CD4-positive, alpha-beta memory T cell (primary cell): ENCODE measurements around the gene MAML2. TPM values are rescaled to one million over a fixed set of nuclear protein-coding genes. Genes with fewer than 3 reads are reported as not detected.

Source experiments
- CTCF ChIA-PET: fragments of 350-600 bp; sonication (Branson Sonifier 250); formaldehyde crosslinking; loops from one replicate; lab custom pipeline; 2021; ENCODE audit warnings: inconsistent platforms; ENCODE audit not compliant: partially characterized antibody; lab: Charles Lee
- POLR2A ChIA-PET: fragments of 350-600 bp; sonication (Branson Sonifier 250); formaldehyde crosslinking; loops from one replicate; lab custom pipeline; 2021; ENCODE audit not compliant: partially characterized antibody; lab: Charles Lee
- DNase-seq, 5 donors: peaks; one replicate each; pipeline versions ENCODE4 v3.0.0 to v3.0.0-alpha.2; 2020 to 2022; ENCODE audit warnings: mixed read lengths in 1 of 5
- H3K27ac ChIP-seq: one replicate; pipeline ENCODE4 v1.7.0; 2013; ENCODE audit warnings: low read depth, low read length
- H3K27me3 ChIP-seq: 2 replicates; pipeline ENCODE4 v1.7.0; 2013; ENCODE audit warnings: mild to moderate bottlenecking, low read length, moderate library complexity; ENCODE audit not compliant: insufficient read depth
- H3K36me3 ChIP-seq: 2 replicates; pipeline ENCODE4 v1.7.0; 2013; ENCODE audit warnings: mild to moderate bottlenecking, low read length, moderate library complexity; ENCODE audit not compliant: insufficient read depth
- H3K4me1 ChIP-seq: 2 replicates; pipeline ENCODE4 v1.7.0; 2013; ENCODE audit warnings: mild to moderate bottlenecking, low read length, moderate library complexity; ENCODE audit not compliant: insufficient read depth
- H3K4me3 ChIP-seq, 2 donors: one replicate each; pipeline ENCODE4 v1.7.0; 2013; ENCODE audit warnings: low read length in 2 of 2, mild to moderate bottlenecking in 1 of 2
- H3K9me3 ChIP-seq, 2 donors: one replicate each; pipeline ENCODE4 v1.7.0; 2013; ENCODE audit warnings: low read length in 2 of 2, control low read depth in 1 of 2; ENCODE audit not compliant: control insufficient read depth in 1 of 2
- H3K27ac Mint-ChIP-seq, 7 donors: one replicate each; pipeline ENCODE4 v1.8.0; 2020 to 2021; ENCODE audit warnings: mixed read lengths in 7 of 7, mild to moderate bottlenecking in 6 of 7, inconsistent platforms in 3 of 7, moderate library complexity in 3 of 7
- H3K27me3 Mint-ChIP-seq, 2 donors: one replicate each; pipeline ENCODE4 v1.8.0; 2020 to 2021; ENCODE audit warnings: mixed read lengths in 2 of 2
- H3K36me3 Mint-ChIP-seq, 2 donors: one replicate each; pipeline ENCODE4 v1.8.0; 2020 to 2021; ENCODE audit warnings: mixed read lengths in 2 of 2, inconsistent platforms in 1 of 2, mild to moderate bottlenecking in 1 of 2
- H3K4me1 Mint-ChIP-seq, 4 donors: one replicate each; pipeline ENCODE4 v1.8.0; 2020 to 2021; ENCODE audit warnings: mixed read lengths in 4 of 4, mild to moderate bottlenecking in 1 of 4
- H3K4me3 Mint-ChIP-seq, 8 donors: one replicate each; pipeline ENCODE4 v1.8.0; 2020 to 2021; ENCODE audit warnings: mixed read lengths in 8 of 8, mild to moderate bottlenecking in 7 of 8, moderate library complexity in 6 of 8, inconsistent platforms in 3 of 8
- H3K9me3 Mint-ChIP-seq, 8 donors: one replicate each; pipeline ENCODE4 v1.8.0; 2020 to 2021; ENCODE audit warnings: mixed read lengths in 8 of 8, mild to moderate bottlenecking in 5 of 8, inconsistent platforms in 3 of 8, moderate library complexity in 1 of 8
- intact Hi-C: fragments of 100-400 bp; cut with micrococcal nuclease; formaldehyde crosslinking; loops from one replicate; pipeline ENCODE4 v1.15.1; 2023
- polyA plus RNA-seq, 2 donors: library from polyadenylated mRNA; unstranded; fragments of 300-500 nt; fragmentation: Illumina TruSeq; gene quantifications; one replicate each; pipeline ENCODE4 v1.2.3, GENCODE V29; 2021
- total RNA-seq, 2 experiments: library from RNA; stranded (reverse); gene quantifications; one replicate each; pipeline ENCODE4 v1.2.3, GENCODE V29; 2021

The MAML2 gene
- total and polyA plus RNA-seq, 4 experiments from 2014 or later = 1.6 to 38.3 (median 25.5) TPM

GRCh38 chr11:95993438-95994298 lies 349.3 kb downstream of the MAML2 start:
- intact Hi-C loops = no loop called here
- Histone ChIP-seq H3K4me3 (no peak overlapping the region), H3K36me3 (peaks cover 6% of the 10 kb centered on the region), H3K27me3 (no peaks in the 10 kb centered on the region), H3K4me1 (no peaks in the 10 kb centered on the region), H3K9me3 (no peaks in the 10 kb centered on the region), H3K27ac (no peak overlapping the region)
- ChIA-PET CTCF (interaction anchor here (1.0 to 1.1 kb wide), 2 partner anchors 349 to 350 kb away, joined by 3 read pairs; partner anchors contain the start of gene MAML2), POLR2A (no interaction called here)
- Mint-ChIP-seq H3K4me1 (peaks cover 5 to 17% (median 13%) of the 10 kb centered on the region in 4 donors), H3K4me3 (no peak overlapping the region), H3K27ac (peak overlapping the region in 2 of 7 donors; percentile 20 to 22), H3K27me3 (no peaks in the 10 kb centered on the region), H3K9me3 (no peaks in the 10 kb centered on the region), H3K36me3 (peaks cover 36 to 41% of the 10 kb centered on the region in 2 donors)
- DNase-seq = no peak

- peak overlapping the region in 1 of 7 donors; percentile 85 for H3K27ac Mint-ChIP-seq
- ChIA-PET POLR2A (no interaction called here), CTCF (no interaction called here)
- H3K27ac ChIP-seq = no peak overlapping the region
- intact Hi-C loops = no loop called here
- no peak for DNase-seq
- H3K27me3 ChIP-seq = no peaks in the 10 kb centered on the region
- no peak overlapping the region for H3K4me3 ChIP-seq
- peaks cover 5 to 18% (median 13%) of the 10 kb centered on the region in 4 donors for H3K4me1 Mint-ChIP-seq
- H3K4me1 ChIP-seq = no peaks in the 10 kb centered on the region
- no peak overlapping the region for H3K4me3 Mint-ChIP-seq
- no peaks in the 10 kb centered on the region for H3K9me3 ChIP-seq
- peaks cover 6% of the 10 kb centered on the region for H3K36me3 ChIP-seq
- peaks cover 48 to 53% of the 10 kb centered on the region in 2 donors for H3K36me3 Mint-ChIP-seq
- no peaks in the 10 kb centered on the region for H3K9me3 Mint-ChIP-seq
- H3K27me3 Mint-ChIP-seq = no peaks in the 10 kb centered on the region
These were observed 351.4 kb downstream of the MAML2 start for GRCh38 chr11:95991545-95991944.

- Histone ChIP-seq H3K9me3 (no peaks in the 10 kb centered on the region), H3K27ac (no peak overlapping the region), H3K27me3 (no peaks in the 10 kb centered on the region), H3K4me3 (no peak overlapping the region), H3K36me3 (peaks cover 6% of the 10 kb centered on the region), H3K4me1 (no peaks in the 10 kb centered on the region)
- CTCF ChIA-PET = no interaction called here
- intact Hi-C loops = no loop called here
- no peak for DNase-seq
- POLR2A ChIA-PET = no interaction called here
- peaks cover 48 to 56% of the 10 kb centered on the region in 2 donors for H3K36me3 Mint-ChIP-seq
- no peak overlapping the region for H3K27ac Mint-ChIP-seq
- H3K9me3 Mint-ChIP-seq = no peaks in the 10 kb centered on the region
- H3K4me1 Mint-ChIP-seq = peaks cover 5 to 18% (median 13%) of the 10 kb centered on the region in 4 donors
- H3K27me3 Mint-ChIP-seq = no peaks in the 10 kb centered on the region
- no peak overlapping the region for H3K4me3 Mint-ChIP-seq
These were observed 351.9 kb downstream of the MAML2 start for GRCh38 chr11:95991101-95991500.

- no peaks in the 10 kb centered on the region for H3K4me1 ChIP-seq
- peaks cover 55 to 65% of the 10 kb centered on the region in 2 donors for H3K36me3 Mint-ChIP-seq
- no peak overlapping the region for H3K27ac Mint-ChIP-seq
- no peak overlapping the region for H3K4me3 ChIP-seq
- H3K9me3 ChIP-seq = no peaks in the 10 kb centered on the region
- no peak for DNase-seq
- peaks cover 10% of the 10 kb centered on the region for H3K36me3 ChIP-seq
- H3K4me1 Mint-ChIP-seq = peaks cover 3 to 14% (median 9%) of the 10 kb centered on the region in 4 donors
- intact Hi-C loops = no loop called here
- H3K27ac ChIP-seq = no peak overlapping the region
- H3K27me3 Mint-ChIP-seq = no peaks in the 10 kb centered on the region
- H3K4me3 Mint-ChIP-seq = no peak overlapping the region
- ChIA-PET CTCF (no interaction called here), POLR2A (no interaction called here)
- H3K9me3 Mint-ChIP-seq = no peaks in the 10 kb centered on the region
- no peaks in the 10 kb centered on the region for H3K27me3 ChIP-seq
These were observed 353.2 kb downstream of the MAML2 start for GRCh38 chr11:95989780-95990179.

- Mint-ChIP-seq H3K27ac (peak overlapping the region in 1 of 7 donors; percentile 22), H3K9me3 (no peaks in the 10 kb centered on the region), H3K36me3 (peaks cover 56 to 66% of the 10 kb centered on the region in 2 donors), H3K27me3 (no peaks in the 10 kb centered on the region), H3K4me1 (peaks cover 0 to 9% (median 6%) of the 10 kb centered on the region in 4 donors), H3K4me3 (no peak overlapping the region)
- Histone ChIP-seq H3K4me1 (no peaks in the 10 kb centered on the region), H3K36me3 (peaks cover 16% of the 10 kb centered on the region), H3K9me3 (no peaks in the 10 kb centered on the region), H3K4me3 (no peak overlapping the region), H3K27me3 (no peaks in the 10 kb centered on the region), H3K27ac (no peak overlapping the region)
- POLR2A ChIA-PET = no interaction called here
- no peak for DNase-seq
- CTCF ChIA-PET = no interaction called here
- intact Hi-C loops = no loop called here
These were observed 353.9 kb downstream of the MAML2 start for GRCh38 chr11:95989076-95989605.

- Mint-ChIP-seq H3K27me3 (no peaks in the 10 kb centered on the region), H3K4me1 (peaks cover 0 to 5% (median 2%) of the 10 kb centered on the region in 4 donors), H3K9me3 (no peaks in the 10 kb centered on the region), H3K4me3 (no peak overlapping the region), H3K36me3 (peaks cover 59 to 68% of the 10 kb centered on the region in 2 donors), H3K27ac (peak overlapping the region in 1 of 7 donors; percentile 33)
- Histone ChIP-seq H3K27me3 (no peaks in the 10 kb centered on the region), H3K9me3 (no peaks in the 10 kb centered on the region), H3K36me3 (peaks cover 25% of the 10 kb centered on the region), H3K4me3 (no peak overlapping the region), H3K4me1 (no peaks in the 10 kb centered on the region), H3K27ac (no peak overlapping the region)
- ChIA-PET POLR2A (no interaction called here), CTCF (interaction anchor here (0.6 kb wide), 1 partner anchor 9 kb away, joined by 3 read pairs; no protein-coding TSS in a partner anchor)
- intact Hi-C loops = no loop called here
- DNase-seq = no peak
These were observed 357.7 kb downstream of the MAML2 start for GRCh38 chr11:95985174-95985808.

- Mint-ChIP-seq H3K36me3 (peaks cover 59 to 69% of the 10 kb centered on the region in 2 donors), H3K4me3 (no peak overlapping the region), H3K27ac (no peak overlapping the region), H3K4me1 (peaks cover 0 to 5% (median 2%) of the 10 kb centered on the region in 4 donors), H3K9me3 (no peaks in the 10 kb centered on the region), H3K27me3 (no peaks in the 10 kb centered on the region)
- Histone ChIP-seq H3K4me3 (no peak overlapping the region), H3K27me3 (no peaks in the 10 kb centered on the region), H3K9me3 (no peaks in the 10 kb centered on the region), H3K27ac (no peak overlapping the region), H3K4me1 (no peaks in the 10 kb centered on the region), H3K36me3 (peaks cover 31% of the 10 kb centered on the region)
- ChIA-PET CTCF (no interaction called here), POLR2A (interaction anchor here (1.4 kb wide), 1 partner anchor 359 kb away, joined by 3 read pairs; the partner anchor contains the start of gene MAML2)
- no peak for DNase-seq
- intact Hi-C loops = no loop called here
These were observed 358.9 kb downstream of the MAML2 start for GRCh38 chr11:95984072-95984471.
